Bronchial epithelial cell (primary cell): ENCODE results near the gene NFATC3. TPM values are rescaled to one million over a fixed set of nuclear protein-coding genes. Genes with fewer than 3 reads are reported as not detected.

ENCODE experiments used
- DNase-seq: peaks from one replicate; pipeline ENCODE4 v3.0.0-alpha.2; 2010; ENCODE audit warnings: low read depth
- FAIRE-seq: peaks from 2 replicates; lab custom pipeline; 2011; peaks lifted over from hg19 to GRCh38; lab: Jason Lieb, UNC
- H3K27me3 ChIP-seq: 2 replicates; pipeline ENCODE4 v1.5.1; 2011; ENCODE audit warnings: low read length; ENCODE audit not compliant: control insufficient read depth, insufficient read depth
- H3K36me3 ChIP-seq: 2 replicates; pipeline ENCODE4 v1.5.1; 2011; ENCODE audit warnings: low read length; ENCODE audit not compliant: control insufficient read depth, insufficient read depth
- H3K4me3 ChIP-seq: 2 replicates; pipeline ENCODE4 v1.5.1; 2011; ENCODE audit warnings: mild to moderate bottlenecking, low read depth, low read length, control low read depth
- total RNA-seq: library from RNA; depleted of rRNA; stranded (reverse); fragments of >200 nt; gene quantifications from 2 replicates; pipeline ENCODE4 v1.2.1, GENCODE V29; 2014
- TF ChIP-seq, protein P1 (sequence below): IDR thresholded peaks from 2 replicates; pipeline ENCODE4 v1.5.1; 2011; ENCODE audit warnings: mild to moderate bottlenecking, moderate library complexity, low read length, control low read depth, inconsistent platforms; ENCODE audit not compliant: insufficient read depth, severe bottlenecking

The NFATC3 gene
- 5.6 and 5.8 TPM in 2 replicates for total RNA-seq

GRCh38 chr16:68085259-68086071 lies at the start of gene NFATC3:
NFATC3 (plus strand) TSS chr16:68085370; CDS start chr16:68085682, 312 bp downstream.
- Histone ChIP-seq H3K27me3 (no peaks in the 10 kb centered on the region), H3K4me3 (peak within 1 kb of the TSS; percentile 89), H3K36me3 (no peaks in the 10 kb centered on the region)
- TF ChIP-seq, protein P1, sequence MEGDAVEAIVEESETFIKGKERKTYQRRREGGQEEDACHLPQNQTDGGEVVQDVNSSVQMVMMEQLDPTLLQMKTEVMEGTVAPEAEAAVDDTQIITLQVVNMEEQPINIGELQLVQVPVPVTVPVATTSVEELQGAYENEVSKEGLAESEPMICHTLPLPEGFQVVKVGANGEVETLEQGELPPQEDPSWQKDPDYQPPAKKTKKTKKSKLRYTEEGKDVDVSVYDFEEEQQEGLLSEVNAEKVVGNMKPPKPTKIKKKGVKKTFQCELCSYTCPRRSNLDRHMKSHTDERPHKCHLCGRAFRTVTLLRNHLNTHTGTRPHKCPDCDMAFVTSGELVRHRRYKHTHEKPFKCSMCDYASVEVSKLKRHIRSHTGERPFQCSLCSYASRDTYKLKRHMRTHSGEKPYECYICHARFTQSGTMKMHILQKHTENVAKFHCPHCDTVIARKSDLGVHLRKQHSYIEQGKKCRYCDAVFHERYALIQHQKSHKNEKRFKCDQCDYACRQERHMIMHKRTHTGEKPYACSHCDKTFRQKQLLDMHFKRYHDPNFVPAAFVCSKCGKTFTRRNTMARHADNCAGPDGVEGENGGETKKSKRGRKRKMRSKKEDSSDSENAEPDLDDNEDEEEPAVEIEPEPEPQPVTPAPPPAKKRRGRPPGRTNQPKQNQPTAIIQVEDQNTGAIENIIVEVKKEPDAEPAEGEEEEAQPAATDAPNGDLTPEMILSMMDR, result no peak
- DNase-seq, result peak; percentile 79
- no peak for FAIRE-seq

GRCh38 chr16:68037841-68038597 lies 47.2 kb upstream of the NFATC3 start:
- DNase-seq (no peak), FAIRE-seq (no peak)
- TF ChIP-seq, protein P1, result no peak
- H3K27me3 ChIP-seq, result no peaks in the 10 kb centered on the region
- H3K36me3 ChIP-seq, result peaks cover 2% of the 10 kb centered on the region
- no peak overlapping the region for H3K4me3 ChIP-seq

GRCh38 chr16:68040506-68041288 lies 44.5 kb upstream of the NFATC3 start:
- TF ChIP-seq, protein P1, result peak; percentile 88
- H3K4me3 ChIP-seq, result no peak overlapping the region
- H3K36me3 ChIP-seq, result peaks cover 2% of the 10 kb centered on the region
- DNase-seq (peak; percentile 58), FAIRE-seq (no peak)
- H3K27me3 ChIP-seq, result no peaks in the 10 kb centered on the region

- no peaks in the 10 kb centered on the region for H3K27me3 ChIP-seq
- no peak for DNase-seq
- TF ChIP-seq, protein P1, result no peak
- no peak overlapping the region for H3K4me3 ChIP-seq
- FAIRE-seq, result no peak
- H3K36me3 ChIP-seq, result peaks cover 2% of the 10 kb centered on the region
Observed at GRCh38 chr16:68041783-68042182, 43.4 kb upstream of the NFATC3 start.

DNA sequence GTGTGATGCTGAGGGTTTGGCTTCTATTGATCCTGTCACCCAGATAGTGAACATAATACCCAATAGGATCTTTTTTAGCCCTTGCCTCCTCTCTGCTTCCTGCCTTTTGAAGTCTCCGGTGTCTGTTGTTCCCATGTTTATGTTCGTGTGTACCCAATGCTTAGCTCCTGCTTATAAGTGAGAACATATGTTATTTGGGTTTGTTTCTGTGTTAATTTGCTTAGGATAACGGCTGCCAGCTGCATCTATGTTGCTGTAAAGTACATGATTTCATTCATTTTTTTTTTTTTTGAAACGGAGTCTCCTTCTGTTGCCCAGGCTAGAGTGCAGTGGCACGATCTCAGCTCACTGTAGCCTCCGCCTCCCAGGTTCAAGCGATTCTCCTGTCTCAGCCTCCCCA lies 39.1 kb upstream of the NFATC3 start:
- Histone ChIP-seq H3K27me3 (no peaks in the 10 kb centered on the region), H3K4me3 (no peak overlapping the region), H3K36me3 (peaks cover 3% of the 10 kb centered on the region)
- DNase-seq, result no peak
- TF ChIP-seq, protein P1, result no peak
- no peak for FAIRE-seq
